SK-N-SH (cell line): Measurements from ENCODE around the gene FOSB. TPM values are rescaled to one million over a fixed set of nuclear protein-coding genes. Genes with fewer than 3 reads are reported as not detected.

Source experiments
- CTCF ChIA-PET: fragments of 300-600, 350-600 bp; formaldehyde crosslinking; extraction: SDS; loops from one replicate; lab custom pipeline; 2021; lab: Yijun Ruan, JAX
- POLR2A ChIA-PET: fragments of 350-600 bp; sonication (Branson Sonifier 250); formaldehyde crosslinking; extraction: SDS; loops from one replicate; lab custom pipeline; 2020; ENCODE audit warnings: antibody characterized with exemption, inconsistent platforms; lab: Yijun Ruan, JAX
- DNase-seq: peaks from one replicate; pipeline ENCODE4 v3.0.0; 2012
- H2AFZ ChIP-seq: fragments of 200-600 bp; sonication (generic); 2 replicates; pipeline ENCODE4 v1.8.1; 2016; ENCODE audit warnings: antibody characterized with exemption, mild to moderate bottlenecking, low read depth
- H3F3A ChIP-seq: fragments of 200-600 bp; sonication (generic); replicated peaks from 2 replicates; pipeline ENCODE3; 2016; ENCODE audit warnings: antibody characterized with exemption, mild to moderate bottlenecking; ENCODE audit not compliant: insufficient read depth
- H3K27ac ChIP-seq, 2 experiments: fragments of 200-500 bp in 1 of 2; fragments of 200-600 bp in 1 of 2; sonication (Bioruptor generic) in 1 of 2; sonication (generic), shearing (Covaris generic) in 1 of 2; 2 replicates each; pipeline versions ENCODE4 v1.5.1 to v1.6.1; 2014 to 2016; ENCODE audit warnings: low read depth in 2 of 2, inconsistent platforms in 1 of 2, low read length in 1 of 2, mild to moderate bottlenecking in 1 of 2, mixed read lengths in 1 of 2
- H3K27me3 ChIP-seq: fragments of 200-600 bp; sonication (generic), shearing (Covaris generic); 2 replicates; pipeline ENCODE4 v1.6.1; 2016; ENCODE audit warnings: mixed run types; ENCODE audit not compliant: insufficient read depth
- H3K36me3 ChIP-seq, 2 experiments: fragments of 200-500 bp in 1 of 2; fragments of 200-600 bp in 1 of 2; sonication (Bioruptor generic) in 1 of 2; sonication (generic) in 1 of 2; replicated peaks in 1 of 2; 2 replicates each; pipeline versions ENCODE3 to v1.5.1; 2014 to 2016; ENCODE audit warnings: low read length in 1 of 2, mild to moderate bottlenecking in 1 of 2; ENCODE audit not compliant: insufficient read depth in 2 of 2, control insufficient read depth in 1 of 2
- H3K4me1 ChIP-seq, 2 experiments: fragments of 200-500 bp in 1 of 2; fragments of 200-600 bp in 1 of 2; sonication (Bioruptor generic) in 1 of 2; sonication (generic), shearing (Covaris generic) in 1 of 2; 2 replicates each; pipeline versions ENCODE4 v1.5.1 to v1.6.1; 2014 to 2016; ENCODE audit warnings: low read depth in 1 of 2, low read length in 1 of 2, mixed run types in 1 of 2; ENCODE audit not compliant: insufficient read depth in 2 of 2, control insufficient read depth in 1 of 2
- H3K4me2 ChIP-seq: fragments of 200-600 bp; sonication (generic), shearing (Covaris generic); 2 replicates; pipeline ENCODE4 v1.6.1; 2017; ENCODE audit warnings: mixed run types
- H3K4me3 ChIP-seq, 2 experiments: fragments of 200-500 bp in 1 of 2; fragments of 200-600 bp in 1 of 2; sonication (Bioruptor generic) in 1 of 2; sonication (generic), shearing (Covaris generic) in 1 of 2; 2 replicates each; pipeline versions ENCODE4 v1.5.1 to v1.8.1; 2014 to 2016; ENCODE audit warnings: low read depth in 2 of 2, inconsistent platforms in 1 of 2, low read length in 1 of 2, mild to moderate bottlenecking in 1 of 2, mixed read lengths in 1 of 2, moderate library complexity in 1 of 2
- H3K79me2 ChIP-seq: fragments of 200-600 bp; sonication (generic); 2 replicates; pipeline ENCODE4 v1.8.1; 2017; ENCODE audit warnings: mild to moderate bottlenecking; ENCODE audit not compliant: insufficient read depth
- H3K9ac ChIP-seq: fragments of 200-600 bp; sonication (generic); 2 replicates; pipeline ENCODE4 v1.6.1; 2017; ENCODE audit warnings: mixed run types
- H3K9me2 ChIP-seq: fragments of 200-600 bp; sonication (generic); 2 replicates; pipeline ENCODE4 v1.6.1; 2017; ENCODE audit warnings: mixed run types
- H3K9me3 ChIP-seq: fragments of 200-600 bp; sonication (generic); 2 replicates; pipeline ENCODE4 v1.6.1; 2017; ENCODE audit warnings: mixed run types, mild to moderate bottlenecking, moderate library complexity
- H4K20me1 ChIP-seq: fragments of 200-600 bp; sonication (generic); 2 replicates; pipeline ENCODE4 v1.6.1; 2017; ENCODE audit warnings: mild to moderate bottlenecking, mixed run types; ENCODE audit not compliant: insufficient read depth
- CHD2 ChIP-seq: fragments of 150-350 bp; IDR thresholded peaks from 2 replicates; pipeline ENCODE4 v1.6.1; 2018; ENCODE audit warnings: low read length; ENCODE audit not compliant: partially characterized antibody
- ELF1 ChIP-seq: IDR thresholded peaks from 2 replicates; pipeline ENCODE4 v1.4.0; 2012
- FOXJ3 ChIP-seq: sonication (generic); formaldehyde crosslinking; IDR thresholded peaks from 2 replicates; pipeline ENCODE4 v1.5.1; 2020; ENCODE audit warnings: mild to moderate bottlenecking, missing genetic modification reagents
- FOXM1 ChIP-seq: IDR thresholded peaks from 2 replicates; pipeline ENCODE4 v1.4.0; 2012; ENCODE audit warnings: low read depth, mild to moderate bottlenecking
- GABPA ChIP-seq: IDR thresholded peaks from 2 replicates; pipeline ENCODE4 v1.4.0; 2012; ENCODE audit warnings: low read depth, mild to moderate bottlenecking
- GATA2 ChIP-seq: sonication (generic); formaldehyde crosslinking; IDR thresholded peaks from 2 replicates; pipeline ENCODE4 v1.5.0; 2020; ENCODE audit warnings: mild to moderate bottlenecking, missing genetic modification reagents
- JUND ChIP-seq: IDR thresholded peaks from 2 replicates; pipeline ENCODE4 v1.4.0; 2012
- RAD21 ChIP-seq: IDR thresholded peaks from 2 replicates; pipeline ENCODE4 v1.6.1; 2012; ENCODE audit warnings: mild to moderate bottlenecking, low read length
- RCOR1 ChIP-seq: fragments of 150-350 bp; IDR thresholded peaks from 2 replicates; pipeline ENCODE4 v1.6.1; 2017; ENCODE audit warnings: antibody characterized with exemption, low read length
- SIN3A ChIP-seq: IDR thresholded peaks from 2 replicates; pipeline ENCODE4 v1.6.1; 2012; ENCODE audit warnings: low read depth, mild to moderate bottlenecking, low read length, moderate library complexity, borderline replicate concordance
- SMC3 ChIP-seq: IDR thresholded peaks from 2 replicates; pipeline ENCODE4 v1.6.1; 2012; ENCODE audit warnings: low read depth, low read length, improper control_type of control experiment
- WGBS: methylation state at CpG from one replicate; pipeline ENCODE4 v1.1.6; 2017; ENCODE audit warnings: low lambda C conversion rate; 5-methylcytosine and 5-hydroxymethylcytosine counted together
- polyA plus RNA-seq, 3 experiments: library from polyadenylated mRNA; depleted of rRNA; stranded (reverse); fragments of >200 nt; gene quantifications; 2 replicates each; pipeline ENCODE4 v1.2.3, GENCODE V29; 2012
- TF ChIP-seq, protein P1 (sequence below): IDR thresholded peaks from 2 replicates; pipeline ENCODE4; 2012
- TF ChIP-seq, protein P2 (sequence below): fragments of 200-600 bp; sonication (generic); IDR thresholded peaks from 2 replicates; pipeline ENCODE4 v1.6.1; 2017; ENCODE audit warnings: antibody characterized with exemption, mild to moderate bottlenecking, moderate library complexity

Gene FOSB
- polyA plus RNA-seq, 1 of the 3 experiments (the other 2 are of a cell fraction) = 78.2 TPM

- no peak overlapping the region for H3K4me3 ChIP-seq
- H4K20me1 ChIP-seq = no peaks in the 10 kb centered on the region
- no peak overlapping the region for H3K9ac ChIP-seq
- POLR2A ChIA-PET = interaction anchor here (0.7 to 2.4 kb wide), 4 partner anchors 11 to 39 kb away, joined by 3 to 14 read pairs (median 4); no protein-coding TSS in a partner anchor
- TF ChIP-seq, protein P1, sequence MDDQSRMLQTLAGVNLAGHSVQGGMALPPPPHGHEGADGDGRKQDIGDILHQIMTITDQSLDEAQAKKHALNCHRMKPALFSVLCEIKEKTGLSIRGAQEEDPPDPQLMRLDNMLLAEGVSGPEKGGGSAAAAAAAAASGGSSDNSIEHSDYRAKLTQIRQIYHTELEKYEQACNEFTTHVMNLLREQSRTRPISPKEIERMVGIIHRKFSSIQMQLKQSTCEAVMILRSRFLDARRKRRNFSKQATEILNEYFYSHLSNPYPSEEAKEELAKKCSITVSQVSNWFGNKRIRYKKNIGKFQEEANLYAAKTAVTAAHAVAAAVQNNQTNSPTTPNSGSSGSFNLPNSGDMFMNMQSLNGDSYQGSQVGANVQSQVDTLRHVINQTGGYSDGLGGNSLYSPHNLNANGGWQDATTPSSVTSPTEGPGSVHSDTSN = no peak
- no peak for TF ChIP-seq RCOR1
- TF ChIP-seq SIN3A = no peak
- TF ChIP-seq FOXJ3 (CRISPR knock-in tag) = no peak
- TF ChIP-seq GATA2 (CRISPR knock-in tag) = no peak
- TF ChIP-seq RAD21 = no peak
- peaks cover 8% of the 10 kb centered on the region for H3F3A ChIP-seq
- H3K36me3 ChIP-seq = no peaks in the 10 kb centered on the region
- H3K27ac ChIP-seq = no peak overlapping the region
- H3K79me2 ChIP-seq = no peaks in the 10 kb centered on the region
- H3K27me3 ChIP-seq = no peaks in the 10 kb centered on the region
- H3K4me2 ChIP-seq = no peak overlapping the region
- CTCF ChIA-PET = interaction anchor here (0.7 to 27.6 kb wide), 30 partner anchors 8 to 457 kb away, joined by 3 to 870 read pairs (median 6); partner anchors contain the start of genes ERCC1, FOSB, PPM1N and PPP1R13L
- H3K9me2 ChIP-seq = no peaks in the 10 kb centered on the region
- no peak for DNase-seq
- H3K9me3 ChIP-seq = no peaks in the 10 kb centered on the region
- no peaks in the 10 kb centered on the region; a peak in 1 of 4 replicates for H3K4me1 ChIP-seq
- 82% methylated on average over 13 of the region's 13 CpGs for WGBS
- H2AFZ ChIP-seq = no peak overlapping the region
These were observed 16.6 kb downstream of the FOSB start for GRCh38 chr19:45484273-45484945.

- peak overlapping the region; percentile 70 for H3K4me2 ChIP-seq
- peak; percentile 71 for TF ChIP-seq SMC3
- TF ChIP-seq, protein P2, sequence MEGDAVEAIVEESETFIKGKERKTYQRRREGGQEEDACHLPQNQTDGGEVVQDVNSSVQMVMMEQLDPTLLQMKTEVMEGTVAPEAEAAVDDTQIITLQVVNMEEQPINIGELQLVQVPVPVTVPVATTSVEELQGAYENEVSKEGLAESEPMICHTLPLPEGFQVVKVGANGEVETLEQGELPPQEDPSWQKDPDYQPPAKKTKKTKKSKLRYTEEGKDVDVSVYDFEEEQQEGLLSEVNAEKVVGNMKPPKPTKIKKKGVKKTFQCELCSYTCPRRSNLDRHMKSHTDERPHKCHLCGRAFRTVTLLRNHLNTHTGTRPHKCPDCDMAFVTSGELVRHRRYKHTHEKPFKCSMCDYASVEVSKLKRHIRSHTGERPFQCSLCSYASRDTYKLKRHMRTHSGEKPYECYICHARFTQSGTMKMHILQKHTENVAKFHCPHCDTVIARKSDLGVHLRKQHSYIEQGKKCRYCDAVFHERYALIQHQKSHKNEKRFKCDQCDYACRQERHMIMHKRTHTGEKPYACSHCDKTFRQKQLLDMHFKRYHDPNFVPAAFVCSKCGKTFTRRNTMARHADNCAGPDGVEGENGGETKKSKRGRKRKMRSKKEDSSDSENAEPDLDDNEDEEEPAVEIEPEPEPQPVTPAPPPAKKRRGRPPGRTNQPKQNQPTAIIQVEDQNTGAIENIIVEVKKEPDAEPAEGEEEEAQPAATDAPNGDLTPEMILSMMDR = peak; percentile 67
- TF ChIP-seq CHD2 = peak; percentile 88
- peak; percentile 23; the same call in 1 of the 2 replicates for TF ChIP-seq RCOR1
- TF ChIP-seq GABPA = peak; percentile 78
- no peak for TF ChIP-seq JUND
- TF ChIP-seq FOXM1 = no peak
- peak; percentile 62 for TF ChIP-seq RAD21
- peak; percentile 74 for TF ChIP-seq ELF1
- TF ChIP-seq, protein P1 = no peak
- H3K79me2 ChIP-seq = no peaks in the 10 kb centered on the region
- peak; percentile 88 for DNase-seq
- H2AFZ ChIP-seq = peak overlapping the region; percentile 88
- H3K27ac ChIP-seq = peak overlapping the region; percentile 27 to 54; a peak in 1 of 4 replicates
- no peaks in the 10 kb centered on the region; a peak in 1 of 4 replicates for H3K4me1 ChIP-seq
- peak overlapping the region; percentile 49 to 64 for H3K4me3 ChIP-seq
- peak overlapping the region; percentile 51; the same call in 1 of the 2 replicates for H3K9ac ChIP-seq
- no peaks in the 10 kb centered on the region for H3K27me3 ChIP-seq
- ChIA-PET POLR2A (interaction anchor here (0.7 to 2.4 kb wide), 6 partner anchors 10 to 46 kb away, joined by 3 to 14 read pairs (median 4); no protein-coding TSS in a partner anchor), CTCF (interaction anchor here (0.6 to 27.6 kb wide), 50 partner anchors 9 to 458 kb away, joined by 3 to 870 read pairs (median 4); partner anchors contain the start of genes BLOC1S3, EML2, ERCC1 and FOSB)
- H3K36me3 ChIP-seq = no peaks in the 10 kb centered on the region
- H3K9me2 ChIP-seq = no peaks in the 10 kb centered on the region
- H4K20me1 ChIP-seq = no peaks in the 10 kb centered on the region
- peaks cover 4% of the 10 kb centered on the region for H3F3A ChIP-seq
- 2% methylated on average over 33 of the region's 35 CpGs for WGBS
- no peaks in the 10 kb centered on the region for H3K9me3 ChIP-seq
These were observed 17.7 kb downstream of the FOSB start for GRCh38 chr19:45485305-45486077.
